T-helper 1 cell treated with Interleukin-12 subunit alpha and Interleukin-12 subunit beta and Interleukin-4 antibody, amounts not matched to agents 30 ng/mL and 1 ng/mL, for 36 hours (primary cell): Measurements from ENCODE around the gene GNA14. TPM values are rescaled to one million over a fixed set of nuclear protein-coding genes. Genes with fewer than 3 reads are reported as not detected.
"Not testable (repeated sequence)": the region's sequence is repeated elsewhere in the genome, so short reads cannot be mapped to it uniquely, and the experiment has no call there.

Experiments
- intact Hi-C: fragments of 100-400 bp; cut with micrococcal nuclease; formaldehyde crosslinking; loops from one replicate; pipeline ENCODE4 v1.15.1; 2024
- total RNA-seq: library from RNA; stranded (reverse); gene quantifications from 2 replicates; pipeline ENCODE4 v1.2.3, GENCODE V29; 2022

GNA14 gene
- total RNA-seq, 1 donor from 2014 or later: not detected

GRCh38 chr9:77588271-77588937 is 59.7 kb downstream of the GNA14 start:
- intact Hi-C loops: no loop called here

- intact Hi-C loops: no loop called here
Observed at GRCh38 chr9:77587851-77588250, 60.3 kb downstream of the GNA14 start.

- intact Hi-C loops: no loop called here
Observed at GRCh38 chr9:77587042-77587441, 61.1 kb downstream of the GNA14 start.

GRCh38 chr9:77586591-77586990 is 61.5 kb downstream of the GNA14 start:
- intact Hi-C loops: no loop called here

- intact Hi-C loops: no loop called here
Observed at GRCh38 chr9:77585335-77585786, 62.8 kb downstream of the GNA14 start.

GRCh38 chr9:77584927-77585326 is 63.2 kb downstream of the GNA14 start:
- intact Hi-C loops: not testable (repeated sequence)

DNA sequence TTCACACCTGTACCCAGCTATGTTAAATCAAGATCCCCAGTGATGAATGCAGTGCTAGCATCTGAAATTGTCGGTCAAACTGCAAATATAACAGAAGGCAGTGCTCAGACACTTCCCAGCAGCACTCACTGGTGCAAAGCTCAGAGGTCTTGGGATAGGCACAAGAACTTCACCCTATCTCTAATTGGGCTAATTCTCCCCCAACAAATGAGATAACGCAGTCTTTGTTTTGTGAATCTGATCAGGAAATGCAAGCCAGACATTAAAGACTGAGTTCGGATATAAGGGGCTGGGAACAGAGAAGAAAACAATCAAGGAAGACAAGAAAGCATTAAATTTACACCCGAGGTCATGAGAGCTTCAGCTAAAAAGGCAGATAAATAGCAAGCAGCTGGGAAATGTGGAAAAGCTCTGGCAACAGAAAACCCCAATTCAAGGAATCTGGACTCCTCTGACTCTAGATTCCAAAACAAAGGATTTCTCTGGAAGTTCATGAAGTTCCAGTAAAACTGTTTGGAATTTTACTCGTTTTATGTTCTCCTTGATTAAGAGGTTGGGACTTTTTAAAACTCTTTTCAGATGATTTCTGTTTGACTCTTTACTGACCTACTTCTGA is 65.1 kb downstream of the GNA14 start:
- intact Hi-C loops: no loop called here

GRCh38 chr9:77582525-77582924 is 65.6 kb downstream of the GNA14 start:
- intact Hi-C loops: no loop called here

- intact Hi-C loops: no loop called here
Observed at GRCh38 chr9:77575785-77576184, 72.3 kb downstream of the GNA14 start.

DNA sequence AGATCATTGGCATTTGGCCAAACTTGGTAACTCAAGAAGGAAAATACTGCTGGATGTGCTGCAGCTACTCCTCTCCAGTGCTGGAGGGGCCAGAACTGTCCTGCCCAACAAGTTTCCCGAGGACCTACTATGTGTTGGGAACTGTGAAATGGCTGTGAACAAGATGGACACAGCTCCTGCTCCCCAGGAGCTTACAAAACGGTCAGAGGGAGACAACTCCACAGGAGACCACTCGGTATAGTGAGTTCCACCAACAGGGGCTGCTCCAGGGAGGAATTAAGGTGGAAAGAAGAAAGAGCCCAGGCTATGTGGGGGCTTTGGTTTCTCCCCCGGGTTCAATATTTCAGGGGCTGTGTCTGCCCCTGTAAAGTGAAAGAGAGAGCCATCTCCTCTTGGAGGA is 78.8 kb downstream of the GNA14 start:
- intact Hi-C loops: no loop called here

GRCh38 chr9:77563174-77563573 is 84.9 kb downstream of the GNA14 start:
- intact Hi-C loops: no loop called here

DNA sequence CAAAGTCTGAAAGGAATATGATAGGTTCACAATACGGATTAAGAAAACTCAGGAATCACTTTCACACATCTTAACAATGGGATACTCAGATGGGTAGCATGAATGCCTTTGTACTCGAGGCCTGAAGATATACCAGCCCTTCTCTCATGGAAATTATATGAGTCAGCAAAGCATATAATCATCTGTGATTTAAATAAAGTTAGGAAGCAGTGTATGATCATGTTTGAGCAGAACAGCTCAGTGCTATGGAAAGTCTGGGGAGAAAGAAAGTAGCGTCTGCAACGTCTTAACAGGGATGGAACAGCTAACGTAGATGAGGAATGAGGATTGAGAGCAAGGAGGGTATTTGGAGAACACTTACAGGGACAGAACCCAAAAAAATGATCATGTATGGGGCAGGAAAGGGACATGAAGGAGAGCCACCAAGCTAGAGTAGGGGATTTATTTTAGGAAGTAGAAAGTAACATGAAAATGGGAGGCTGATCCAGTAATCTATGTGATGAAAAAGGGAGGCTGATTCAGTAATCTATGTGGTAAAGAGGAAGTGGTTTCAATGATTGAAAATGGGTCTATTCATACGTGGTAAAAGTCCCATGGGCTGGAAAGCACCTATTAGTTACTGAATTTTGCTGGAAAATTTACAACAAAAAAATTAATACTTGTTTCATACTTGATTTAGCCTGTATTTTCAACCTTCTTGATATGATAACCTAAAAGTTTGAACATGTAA is 85.9 kb downstream of the GNA14 start:
- intact Hi-C loops: no loop called here

GRCh38 chr9:77561331-77562018 is 86.6 kb downstream of the GNA14 start:
- intact Hi-C loops: no loop called here

GRCh38 chr9:77556396-77556795 is 91.7 kb downstream of the GNA14 start:
- intact Hi-C loops: no loop called here

DNA sequence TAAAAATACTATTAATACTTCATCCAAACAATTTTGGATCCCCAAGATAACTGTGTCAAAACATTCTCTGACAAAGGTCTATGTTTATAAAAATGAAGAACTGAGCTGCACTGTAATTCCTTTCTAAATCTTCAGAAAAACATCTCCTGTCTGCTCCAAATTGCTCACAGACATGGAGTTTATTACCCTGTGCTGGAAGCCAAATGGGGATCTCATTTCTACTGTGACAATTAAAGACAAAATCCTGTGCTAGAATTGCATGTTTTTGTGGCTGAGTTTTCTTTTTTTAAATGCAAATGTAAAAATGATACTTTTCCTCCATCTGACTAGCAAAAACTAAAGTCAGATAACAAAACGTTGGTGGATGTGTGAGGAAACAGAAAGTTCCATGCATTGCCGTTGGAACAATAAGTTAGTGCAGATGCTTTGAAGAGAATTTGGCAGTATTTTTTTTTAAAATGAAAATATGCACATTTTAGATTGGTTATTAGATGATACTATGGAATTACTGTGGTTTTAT is 93.5 kb downstream of the GNA14 start:
- intact Hi-C loops: no loop called here

DNA sequence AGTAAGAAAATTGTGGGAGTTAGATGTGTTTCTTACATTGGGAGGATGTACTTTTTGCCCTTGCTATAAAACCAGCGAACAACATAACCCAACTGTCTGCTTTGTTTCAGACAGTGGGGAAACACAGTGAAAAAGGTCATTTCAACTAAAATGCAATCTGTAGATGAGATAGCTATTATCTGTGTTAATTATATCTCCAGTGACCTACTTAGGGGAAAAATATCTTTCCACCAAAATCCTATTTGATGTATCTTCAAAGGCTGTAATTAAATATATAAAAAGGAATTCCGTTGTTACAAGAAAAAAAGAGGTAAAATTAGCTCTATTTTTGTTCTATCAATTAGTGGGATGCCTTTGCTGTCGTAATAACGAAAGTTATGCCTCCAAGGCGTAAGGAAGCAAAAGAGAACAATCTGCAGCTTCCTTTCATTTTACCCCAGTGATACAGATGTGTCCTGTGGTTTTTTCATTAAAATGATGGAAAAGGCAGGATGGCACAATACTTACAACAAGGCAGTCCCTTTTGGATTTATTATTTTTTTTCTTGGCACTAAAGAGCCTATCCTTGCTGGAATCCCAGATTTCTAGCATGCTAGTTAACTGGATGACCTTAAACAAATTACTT is 100.9 kb downstream of the GNA14 start:
- intact Hi-C loops: no loop called here

- intact Hi-C loops: no loop called here
Observed at GRCh38 chr9:77546376-77546950, 101.7 kb downstream of the GNA14 start.

GRCh38 chr9:77544546-77544945 is 103.6 kb downstream of the GNA14 start:
- intact Hi-C loops: no loop called here

DNA sequence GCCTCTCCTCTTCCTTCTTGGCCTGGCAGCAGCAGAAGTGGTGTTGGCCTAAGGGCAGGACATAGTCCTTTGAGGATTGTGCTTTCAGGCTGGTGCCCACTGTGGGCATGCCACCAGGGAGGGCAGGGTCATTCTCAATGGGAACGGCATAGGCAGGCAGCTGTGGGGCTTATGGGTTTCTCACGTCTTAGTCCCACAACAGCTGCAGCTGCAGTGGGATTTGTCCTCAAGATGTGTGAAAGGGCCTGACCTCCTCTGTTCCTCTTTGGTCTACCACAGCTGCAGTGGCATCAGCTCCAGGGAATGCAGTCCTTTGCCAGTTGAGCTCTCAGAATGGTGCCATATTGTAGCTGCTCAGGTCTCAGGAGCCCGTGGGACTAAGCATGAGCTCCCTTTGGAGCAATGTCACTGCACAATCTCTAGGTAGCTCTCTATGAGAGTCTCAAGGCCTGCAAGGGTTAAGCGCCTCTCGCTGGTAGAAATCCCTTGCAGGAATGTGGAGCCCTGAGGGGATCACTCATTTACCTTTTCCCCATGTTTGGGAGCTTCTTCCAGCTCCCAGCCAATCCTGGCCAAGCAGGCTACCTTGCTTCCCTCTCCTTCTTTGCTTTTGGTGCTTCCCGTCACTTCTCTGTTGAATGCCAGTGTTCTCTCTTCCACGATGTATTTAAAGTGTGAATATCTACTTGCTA is 104.8 kb downstream of the GNA14 start:
- intact Hi-C loops: no loop called here

DNA sequence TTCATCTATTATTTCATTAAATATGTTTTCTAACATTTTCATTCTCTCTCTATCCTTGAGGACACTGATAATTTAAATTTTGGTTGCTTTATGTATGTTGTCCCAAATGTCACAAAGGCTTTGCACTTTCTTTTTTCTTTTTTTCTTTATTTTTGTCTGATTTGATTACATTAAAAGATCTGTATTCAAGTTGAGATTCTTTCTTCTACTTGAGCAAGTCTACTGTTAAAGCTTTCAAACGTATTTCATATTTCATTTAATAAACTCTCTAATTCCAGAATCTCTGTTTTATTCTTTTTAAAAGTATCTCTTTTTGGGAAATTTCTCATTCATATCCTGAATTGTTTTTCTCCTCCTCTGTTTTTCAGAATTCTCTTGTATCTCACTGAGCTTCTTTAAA is 106.5 kb downstream of the GNA14 start:
- intact Hi-C loops: no loop called here
